ENCODE data around the gene EXD1.

The EXD1 gene

GRCh38 chr15:41231422-41232226, 1.1 kb upstream of the EXD1 start:
- peak overlapping the region; percentile 91 for H3K4me3 ChIP-seq (ENCODE audit: low read depth, low read length)
- in situ Hi-C loops (cut with HindIII; ENCODE audit: low sequenced_read_pairs), result no loop called here
- no peak for TF ChIP-seq CTCF (IDR thresholded peaks at IDR 0.05; ENCODE audit: low read depth, low read length)
- peak; percentile 23 for DNase-seq (ENCODE audit: low read depth, low spot score)

GRCh38 chr15:41230345-41230649, 260 bp downstream of the EXD1 start:
- in situ Hi-C loops (cut with HindIII; ENCODE audit: low sequenced_read_pairs), result no loop called here
- peak overlapping the region; percentile 91 for H3K4me3 ChIP-seq (ENCODE audit: low read depth, low read length)
- no peak for DNase-seq (ENCODE audit: low read depth, low spot score)
- TF ChIP-seq CTCF (IDR thresholded peaks at IDR 0.05; ENCODE audit: low read depth, low read length), result no peak

DNA sequence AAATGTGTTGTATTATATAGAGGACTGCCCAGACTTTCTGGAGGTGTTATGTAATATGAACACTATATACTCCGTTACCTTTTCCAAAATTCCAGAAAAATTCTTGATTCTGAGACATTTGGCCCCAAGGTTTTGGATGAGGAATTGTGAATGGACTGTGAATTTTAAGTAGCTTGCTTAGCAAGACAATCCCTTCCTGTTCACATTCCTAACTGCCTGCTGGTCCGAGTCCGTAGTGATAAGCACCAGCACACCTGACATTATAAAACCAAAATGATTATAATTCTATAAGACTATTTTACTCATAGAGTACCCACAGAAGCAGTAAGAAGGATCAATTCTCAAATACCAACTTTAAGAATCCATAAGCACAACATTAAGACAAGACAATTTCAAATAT, 11.2 kb downstream of the EXD1 start:
- no peak for DNase-seq (ENCODE audit: low read depth, low spot score)
- in situ Hi-C loops (cut with HindIII; ENCODE audit: low sequenced_read_pairs), result no loop called here
- no peak overlapping the region for H3K4me3 ChIP-seq (ENCODE audit: low read depth, low read length)
- TF ChIP-seq CTCF (IDR thresholded peaks at IDR 0.05; ENCODE audit: low read depth, low read length), result no peak

- no peak for TF ChIP-seq CTCF (IDR thresholded peaks at IDR 0.05; ENCODE audit: low read depth, low read length)
- no peak overlapping the region for H3K4me3 ChIP-seq (ENCODE audit: low read depth, low read length)
- DNase-seq (ENCODE audit: low read depth, low spot score), result no peak
- in situ Hi-C loops (cut with HindIII; ENCODE audit: low sequenced_read_pairs), result no loop called here
Observed at GRCh38 chr15:41218851-41219250, 11.7 kb downstream of the EXD1 start.

- no peak overlapping the region for H3K4me3 ChIP-seq (ENCODE audit: low read depth, low read length)
- TF ChIP-seq CTCF (IDR thresholded peaks at IDR 0.05; ENCODE audit: low read depth, low read length), result no peak
- no peak for DNase-seq (ENCODE audit: low read depth, low spot score)
- in situ Hi-C loops (cut with HindIII; ENCODE audit: low sequenced_read_pairs), result no loop called here
Observed at GRCh38 chr15:41215708-41216107, 14.8 kb downstream of the EXD1 start.

- peak; percentile 11 for DNase-seq (ENCODE audit: low read depth, low spot score)
- TF ChIP-seq CTCF (IDR thresholded peaks at IDR 0.05; ENCODE audit: low read depth, low read length), result no peak
- in situ Hi-C loops (cut with HindIII; ENCODE audit: low sequenced_read_pairs), result no loop called here
- H3K4me3 ChIP-seq (ENCODE audit: low read depth, low read length), result no peak overlapping the region
Observed at GRCh38 chr15:41207687-41208448, 22.7 kb downstream of the EXD1 start.

Data from astrocyte of the spinal cord (primary cell).